ENCODE measurements around the gene COP1. TPM values are rescaled to one million over a fixed set of nuclear protein-coding genes. Genes with fewer than 3 reads are reported as not detected.

COP1 gene
- total and polyA plus RNA-seq, 2 of the 4 experiments (the other 2 are of a cell fraction) = 17.8 to 35.0 TPM

DNA sequence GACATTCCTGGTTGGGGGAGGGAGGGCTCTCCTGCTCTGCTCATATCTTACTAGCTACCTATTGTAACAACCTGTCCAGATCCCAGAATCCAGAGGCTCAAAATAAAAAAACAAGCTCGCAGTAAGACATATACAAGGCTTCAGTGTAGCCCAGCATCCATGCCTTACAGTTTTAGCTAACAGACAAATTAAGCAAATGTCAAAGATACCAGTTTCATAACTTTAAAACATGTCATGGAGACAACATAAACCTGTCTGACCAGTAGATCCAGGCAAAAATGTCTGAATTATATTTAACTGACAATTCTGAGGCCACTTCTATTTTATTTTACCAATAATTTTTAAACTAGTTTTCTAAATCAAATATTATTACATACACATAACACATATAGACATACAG, 295.9 kb downstream of the COP1 start:
- no peak overlapping the region for H2BK15ac ChIP-seq (ENCODE audit: low read depth, low read length)
- no peak overlapping the region for H3K4me2 ChIP-seq (ENCODE audit: low read depth, low read length)
- POLR2A ChIA-PET (ENCODE audit: unreplicated experiment) = no interaction called here
- H2BK5ac ChIP-seq (ENCODE audit: low read depth, low read length, poor library complexity, severe bottlenecking) = no peak overlapping the region
- H3K4me3 ChIP-seq (ENCODE audit: insufficient read depth, low read depth, low read length) = no peak overlapping the region
- H3K79me1 ChIP-seq (ENCODE audit: low read depth in 1 of 2, low read length in 2 of 2) = no peaks in the 10 kb centered on the region
- CTCF ChIA-PET = no interaction called here
- dilution Hi-C loops (cut with HindIII; ENCODE audit: low sequenced_read_pairs, unreplicated experiment) = no loop called here
- no peaks in the 10 kb centered on the region for H3K27me3 ChIP-seq (ENCODE audit: control insufficient read depth, insufficient read depth, low read length)
- no peaks in the 10 kb centered on the region for H3K4me1 ChIP-seq (ENCODE audit: control insufficient read depth, insufficient read depth, low read length)
- H3K9ac ChIP-seq (ENCODE audit: low read depth, low read length) = no peak overlapping the region
- no peak overlapping the region for H3K14ac ChIP-seq (replicated peaks; ENCODE audit: low read depth, low read length)
- H3K9me3 ChIP-seq (ENCODE audit: control insufficient read depth, insufficient read depth, low read length) = peaks cover 9% of the 10 kb centered on the region
- no peak overlapping the region for H4K8ac ChIP-seq (ENCODE audit: low read depth in 2 of 2, low read length in 2 of 2)
- no peak overlapping the region for H3K18ac ChIP-seq (ENCODE audit: low read depth, low read length)
- H2AK9ac ChIP-seq (replicated peaks; ENCODE audit: low read depth, low read length, poor library complexity) = no peak overlapping the region
- WGBS, 2 experiments (ENCODE audit: extremely low coverage in 2 of 2, insufficient read length in 1 of 2) = 89% methylated on average over 1 of the region's 1 CpG; no CpG with 5 or more reads in 1 of the 2 experiments
- DNase-seq (no peak), ATAC-seq (ENCODE audit: low read depth) (no peak)
- no peak overlapping the region for H4K91ac ChIP-seq (ENCODE audit: insufficient read depth, low read depth, low read length)
- no peak overlapping the region for H3K56ac ChIP-seq (ENCODE audit: extremely low read depth, insufficient read depth, low read length)
- no peak overlapping the region for H3K4ac ChIP-seq (ENCODE audit: low read depth, low read length)
- H2BK20ac ChIP-seq (ENCODE audit: low read depth, low read length) = no peak overlapping the region
- no peak overlapping the region for H2AK5ac ChIP-seq (ENCODE audit: low read depth, low read length)
- H2BK120ac ChIP-seq (ENCODE audit: low read depth, low read length) = no peak overlapping the region
- H4K5ac ChIP-seq (ENCODE audit: low read depth, low read length) = no peak overlapping the region
- H3K23ac ChIP-seq (ENCODE audit: low read depth, low read length) = no peak overlapping the region
- intact Hi-C loops (cut with micrococcal nuclease) = no loop called here
- H3K27ac ChIP-seq (ENCODE audit: insufficient read depth, low read length) = no peak overlapping the region
- no TSS peak for BruUV-seq (replicated peaks)
- TF ChIP-seq CTCF (conservative IDR thresholded peaks at IDR 0.05; ENCODE audit: low read depth, low read length) (no peak), POLR2A (IDR thresholded peaks at IDR 0.05; ENCODE audit: low read depth, low read length) (no peak), RCOR1 (IDR thresholded peaks at IDR 0.05; ENCODE audit: insufficient replicate concordance, low read length) (no peak), USF2 (IDR thresholded peaks at IDR 0.05; ENCODE audit: low read depth, low read length) (no peak), NFE2L2 (IDR thresholded peaks at IDR 0.05; ENCODE audit: low read depth, low read length) (no peak), MXI1 (IDR thresholded peaks at IDR 0.05; ENCODE audit: borderline replicate concordance, low read depth, low read length) (no peak), MAZ (IDR thresholded peaks at IDR 0.05; ENCODE audit: borderline replicate concordance, low read depth, low read length) (no peak), CEBPB (IDR thresholded peaks at IDR 0.05; ENCODE audit: low read depth, low read length) (no peak), RAD21 (IDR thresholded peaks at IDR 0.05; ENCODE audit: low read length) (no peak), MAFK (IDR thresholded peaks at IDR 0.05; ENCODE audit: low read depth, low read length) (no peak), FOS (IDR thresholded peaks at IDR 0.05; ENCODE audit: low read depth, low read length) (no peak), RFX5 (IDR thresholded peaks at IDR 0.05; ENCODE audit: low read depth, low read length) (no peak), SMC3 (IDR thresholded peaks at IDR 0.05; ENCODE audit: low read depth, low read length) (no peak), BHLHE40 (IDR thresholded peaks at IDR 0.05; ENCODE audit: low read depth, low read length) (no peak), CHD1 (IDR thresholded peaks at IDR 0.05; ENCODE audit: low read depth, low read length) (no peak)
- TF ChIP-seq, protein P1, sequence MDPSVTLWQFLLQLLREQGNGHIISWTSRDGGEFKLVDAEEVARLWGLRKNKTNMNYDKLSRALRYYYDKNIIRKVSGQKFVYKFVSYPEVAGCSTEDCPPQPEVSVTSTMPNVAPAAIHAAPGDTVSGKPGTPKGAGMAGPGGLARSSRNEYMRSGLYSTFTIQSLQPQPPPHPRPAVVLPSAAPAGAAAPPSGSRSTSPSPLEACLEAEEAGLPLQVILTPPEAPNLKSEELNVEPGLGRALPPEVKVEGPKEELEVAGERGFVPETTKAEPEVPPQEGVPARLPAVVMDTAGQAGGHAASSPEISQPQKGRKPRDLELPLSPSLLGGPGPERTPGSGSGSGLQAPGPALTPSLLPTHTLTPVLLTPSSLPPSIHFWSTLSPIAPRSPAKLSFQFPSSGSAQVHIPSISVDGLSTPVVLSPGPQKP (IDR thresholded peaks at IDR 0.05; ENCODE audit: borderline replicate concordance, low read depth, low read length) = no peak
- H2AFZ ChIP-seq (replicated peaks; ENCODE audit: low read length, poor library complexity) = no peak overlapping the region
- no peaks in the 10 kb centered on the region for H3K9me1 ChIP-seq (ENCODE audit: insufficient read depth, low read length)
- H3K36me3 ChIP-seq (ENCODE audit: control insufficient read depth, insufficient read depth, low read length) = no peaks in the 10 kb centered on the region
- in situ Hi-C loops (cut with MboI; ENCODE audit: low sequenced_read_pairs) = no loop called here
- H4K20me1 ChIP-seq (ENCODE audit: insufficient read depth, low read length) = no peaks in the 10 kb centered on the region

Measured in IMR-90 (cell line).